ENCODE measurements around the gene CDKL1. TPM values are rescaled to one million over a fixed set of nuclear protein-coding genes. Genes with fewer than 3 reads are reported as not detected.
"Not testable (repeated sequence)": the region's sequence is repeated elsewhere in the genome, so short reads cannot be mapped to it uniquely, and the experiment has no call there.

Gene CDKL1
- total RNA-seq, 2 donors from 2014 or later: 16.2 to 36.2 TPM

- intact Hi-C loops (cut with DNase I): no loop called here
- Histone ChIP-seq H3K4me3 (no peak overlapping the region), H3K36me3 (no peaks in the 10 kb centered on the region), H3K9me3 (no peaks in the 10 kb centered on the region), H3K27me3 (no peaks in the 10 kb centered on the region), H3K27ac (no peak overlapping the region), H3K9ac (ENCODE audit: low read depth in 2 of 2, low read length in 2 of 2) (no peak overlapping the region), H3K4me1 (no peaks in the 10 kb centered on the region)
- DNase-seq: no peak
- TF ChIP-seq CTCF (IDR thresholded peaks at IDR 0.05): no peak
These were observed 25.1 kb downstream of the CDKL1 start for GRCh38 chr14:50371546-50371945.

GRCh38 chr14:50366589-50366988 lies 30.1 kb downstream of the CDKL1 start:
- H3K9me3 ChIP-seq: no peaks in the 10 kb centered on the region
- peak overlapping the region; percentile 76 for H3K27ac ChIP-seq
- H3K36me3 ChIP-seq: no peaks in the 10 kb centered on the region
- H3K27me3 ChIP-seq: no peaks in the 10 kb centered on the region
- peaks cover 2% of the 10 kb centered on the region for H3K4me1 ChIP-seq
- TF ChIP-seq CTCF (IDR thresholded peaks at IDR 0.05): no peak
- DNase-seq: no peak
- no peak overlapping the region for H3K4me3 ChIP-seq
- intact Hi-C loops (cut with DNase I): no loop called here
- peak overlapping the region in 1 of 2 donors; percentile 40 for H3K9ac ChIP-seq (ENCODE audit: low read depth in 2 of 2, low read length in 2 of 2)

- peak overlapping the region in 1 of 2 donors; percentile 40 for H3K9ac ChIP-seq (ENCODE audit: low read depth in 2 of 2, low read length in 2 of 2)
- H3K27ac ChIP-seq: peak overlapping the region; percentile 76
- H3K4me3 ChIP-seq: no peak overlapping the region
- H3K36me3 ChIP-seq: no peaks in the 10 kb centered on the region
- H3K9me3 ChIP-seq: no peaks in the 10 kb centered on the region
- TF ChIP-seq CTCF (IDR thresholded peaks at IDR 0.05): no peak
- peak; percentile 77 for DNase-seq
- intact Hi-C loops (cut with DNase I): no loop called here
- no peaks in the 10 kb centered on the region for H3K27me3 ChIP-seq
- H3K4me1 ChIP-seq: peaks cover 2% of the 10 kb centered on the region
These were observed 30.6 kb downstream of the CDKL1 start for GRCh38 chr14:50366115-50366514.

- H3K27me3 ChIP-seq; H3K36me3 ChIP-seq; intact Hi-C loops (cut with DNase I); H3K4me1 ChIP-seq; H3K9ac ChIP-seq (ENCODE audit: low read depth in 2 of 2, low read length in 2 of 2); DNase-seq; H3K4me3 ChIP-seq; H3K9me3 ChIP-seq: not testable (repeated sequence)
- peak overlapping the region; percentile 76 for H3K27ac ChIP-seq
These were observed 31.1 kb downstream of the CDKL1 start for GRCh38 chr14:50365572-50365971.

- no peak for TF ChIP-seq CTCF (IDR thresholded peaks at IDR 0.05)
- Histone ChIP-seq H3K27ac (peak overlapping the region; percentile 76), H3K4me1 (peaks cover 2% of the 10 kb centered on the region), H3K4me3 (no peak overlapping the region), H3K9ac (ENCODE audit: low read depth in 2 of 2, low read length in 2 of 2) (peak overlapping the region in 1 of 2 donors; percentile 21), H3K9me3 (no peaks in the 10 kb centered on the region), H3K36me3 (no peaks in the 10 kb centered on the region), H3K27me3 (no peaks in the 10 kb centered on the region)
- peak; percentile 53 for DNase-seq
- intact Hi-C loops (cut with DNase I): no loop called here
These were observed 31.9 kb downstream of the CDKL1 start for GRCh38 chr14:50364792-50365191.

GRCh38 chr14:50363714-50364111 lies 33.0 kb downstream of the CDKL1 start:
- intact Hi-C loops (cut with DNase I): no loop called here

More at GRCh38 chr14:50363714-50364111, 33.0 kb downstream of the CDKL1 start:
- peak; percentile 49 for DNase-seq
- peak overlapping the region; percentile 76 for H3K27ac ChIP-seq
- H3K9ac ChIP-seq (ENCODE audit: low read depth in 2 of 2, low read length in 2 of 2): peak overlapping the region in 1 of 2 donors; percentile 12
- no peak overlapping the region for H3K4me3 ChIP-seq
- no peaks in the 10 kb centered on the region for H3K27me3 ChIP-seq
- no peaks in the 10 kb centered on the region for H3K9me3 ChIP-seq
- peaks cover 2% of the 10 kb centered on the region for H3K4me1 ChIP-seq
- no peaks in the 10 kb centered on the region for H3K36me3 ChIP-seq
- no peak for TF ChIP-seq CTCF (IDR thresholded peaks at IDR 0.05)

Data from colonic mucosa (tissue), 4 donors.